ENCODE data around the gene YBEY. TPM values are rescaled to one million over a fixed set of nuclear protein-coding genes. Genes with fewer than 3 reads are reported as not detected.

YBEY gene
- total RNA-seq, 1 donor from 2014 or later = 32.9 TPM

DNA sequence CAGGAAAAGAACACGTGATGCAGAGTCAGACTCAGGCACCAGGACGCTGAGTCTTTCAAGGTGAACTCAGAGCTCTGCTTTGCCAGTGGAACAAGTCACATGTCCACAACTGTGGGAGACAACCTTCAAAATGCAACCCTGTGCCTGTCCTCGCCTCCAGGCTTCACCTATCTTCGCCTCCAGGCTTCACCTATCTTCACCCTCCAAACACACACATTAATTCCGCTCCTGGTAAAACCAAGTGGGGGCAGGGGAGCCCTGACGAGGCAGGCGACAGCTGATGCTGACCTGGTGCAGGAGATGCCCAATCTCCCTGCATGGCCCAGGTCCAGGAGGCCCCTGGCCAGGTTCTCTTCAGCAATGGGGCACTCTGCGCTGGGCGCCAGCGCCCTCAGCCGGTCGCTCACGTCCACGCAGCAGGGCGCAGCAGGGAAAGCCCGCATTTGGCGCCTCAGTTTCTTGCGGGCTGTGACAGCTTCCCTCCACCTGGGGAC, 29.6 kb upstream of the YBEY start:
- Histone ChIP-seq H3K27ac (ENCODE audit: low read depth, low read length) (no peak overlapping the region), H3K9ac (ENCODE audit: low read depth in 1 of 3, low read length in 3 of 3) (no peak overlapping the region), H3K4me1 (ENCODE audit: control insufficient read depth in 3 of 3, insufficient read depth in 3 of 3, low read length in 3 of 3) (no peaks in the 10 kb centered on the region), H3K27me3 (ENCODE audit: control insufficient read depth in 3 of 3, insufficient read depth in 3 of 3, low read length in 3 of 3) (no peaks in the 10 kb centered on the region), H3K4me3 (ENCODE audit: low read length in 3 of 3) (no peak overlapping the region), H3K36me3 (ENCODE audit: control insufficient read depth in 3 of 3, insufficient read depth in 3 of 3, low read length in 3 of 3) (peaks cover 68 to 71% (median 70%) of the 10 kb centered on the region in 3 donors), H3K9me3 (ENCODE audit: control insufficient read depth in 3 of 3, low read length in 3 of 3) (no peaks in the 10 kb centered on the region)

DNA sequence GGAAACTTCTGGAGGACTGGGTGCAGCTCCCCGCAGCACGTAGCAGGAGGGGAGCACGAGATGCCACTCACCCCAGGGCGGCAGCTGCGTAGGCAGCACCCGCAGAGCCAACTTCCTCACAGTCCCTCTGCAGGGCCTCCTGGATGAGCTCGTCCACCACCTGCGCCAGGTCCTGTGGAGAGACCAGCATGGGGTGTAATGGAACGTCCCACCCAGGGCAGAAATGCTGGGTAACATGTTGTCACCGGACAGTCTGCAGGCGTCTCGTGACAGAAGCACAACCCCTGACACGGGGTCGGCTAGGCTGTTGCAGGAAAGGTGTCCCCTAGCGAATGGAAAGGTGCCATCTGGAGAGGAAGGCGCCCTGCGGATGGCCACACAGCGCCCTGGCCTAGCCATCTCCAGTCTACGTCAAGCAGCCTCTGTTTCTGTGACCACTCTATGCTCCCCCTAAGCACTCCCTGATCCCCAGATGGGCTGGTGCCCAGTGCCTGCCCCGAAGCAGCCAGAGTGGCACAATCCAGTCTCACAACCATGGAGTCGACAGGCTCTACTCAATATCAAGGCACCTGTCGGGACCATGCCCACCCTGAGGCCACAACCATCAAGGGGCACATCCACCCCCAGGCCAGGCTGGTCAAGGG, 22.0 kb upstream of the YBEY start:
- H3K9ac ChIP-seq (ENCODE audit: low read depth in 1 of 3, low read length in 3 of 3) = no peak overlapping the region

DNA sequence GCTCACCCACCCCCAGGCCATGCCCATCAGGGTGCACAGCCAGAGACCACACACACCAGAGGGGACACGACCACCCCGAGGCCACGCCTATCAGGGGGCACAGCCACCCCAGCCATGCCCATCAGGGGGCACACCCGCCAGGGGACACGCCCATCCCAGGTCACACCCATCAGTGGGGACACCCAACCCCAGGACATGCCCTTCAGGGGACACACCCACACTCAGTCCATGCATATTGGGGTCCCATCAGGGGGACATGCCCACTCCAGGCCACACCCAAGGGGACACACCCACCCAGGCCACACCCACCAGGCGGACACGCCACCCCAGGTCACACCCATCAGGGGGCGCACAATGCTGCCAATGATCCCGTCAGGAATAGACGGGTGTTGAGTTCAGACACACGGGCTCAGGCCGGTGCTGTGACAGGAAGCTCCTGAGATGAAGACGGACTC, 21.4 kb upstream of the YBEY start:
- Histone ChIP-seq H3K9ac (ENCODE audit: low read depth in 1 of 3, low read length in 3 of 3) (no peak overlapping the region), H3K36me3 (ENCODE audit: control insufficient read depth in 3 of 3, insufficient read depth in 3 of 3, low read length in 3 of 3) (peaks cover 65 to 74% (median 72%) of the 10 kb centered on the region in 3 donors), H3K27me3 (ENCODE audit: control insufficient read depth in 3 of 3, insufficient read depth in 3 of 3, low read length in 3 of 3) (no peaks in the 10 kb centered on the region), H3K4me3 (ENCODE audit: low read length in 3 of 3) (no peak overlapping the region), H3K9me3 (ENCODE audit: control insufficient read depth in 3 of 3, low read length in 3 of 3) (no peaks in the 10 kb centered on the region), H3K4me1 (ENCODE audit: control insufficient read depth in 3 of 3, insufficient read depth in 3 of 3, low read length in 3 of 3) (no peaks in the 10 kb centered on the region), H3K27ac (ENCODE audit: low read depth, low read length) (no peak overlapping the region)

More for the DNA sequence above, 22.0 kb upstream of the YBEY start:
- Histone ChIP-seq H3K9me3 (ENCODE audit: control insufficient read depth in 3 of 3, low read length in 3 of 3) (no peaks in the 10 kb centered on the region), H3K4me1 (ENCODE audit: control insufficient read depth in 3 of 3, insufficient read depth in 3 of 3, low read length in 3 of 3) (no peaks in the 10 kb centered on the region), H3K27me3 (ENCODE audit: control insufficient read depth in 3 of 3, insufficient read depth in 3 of 3, low read length in 3 of 3) (no peaks in the 10 kb centered on the region), H3K27ac (ENCODE audit: low read depth, low read length) (no peak overlapping the region), H3K4me3 (ENCODE audit: low read length in 3 of 3) (no peak overlapping the region), H3K36me3 (ENCODE audit: control insufficient read depth in 3 of 3, insufficient read depth in 3 of 3, low read length in 3 of 3) (peaks cover 62 to 68% (median 67%) of the 10 kb centered on the region in 3 donors)

DNA sequence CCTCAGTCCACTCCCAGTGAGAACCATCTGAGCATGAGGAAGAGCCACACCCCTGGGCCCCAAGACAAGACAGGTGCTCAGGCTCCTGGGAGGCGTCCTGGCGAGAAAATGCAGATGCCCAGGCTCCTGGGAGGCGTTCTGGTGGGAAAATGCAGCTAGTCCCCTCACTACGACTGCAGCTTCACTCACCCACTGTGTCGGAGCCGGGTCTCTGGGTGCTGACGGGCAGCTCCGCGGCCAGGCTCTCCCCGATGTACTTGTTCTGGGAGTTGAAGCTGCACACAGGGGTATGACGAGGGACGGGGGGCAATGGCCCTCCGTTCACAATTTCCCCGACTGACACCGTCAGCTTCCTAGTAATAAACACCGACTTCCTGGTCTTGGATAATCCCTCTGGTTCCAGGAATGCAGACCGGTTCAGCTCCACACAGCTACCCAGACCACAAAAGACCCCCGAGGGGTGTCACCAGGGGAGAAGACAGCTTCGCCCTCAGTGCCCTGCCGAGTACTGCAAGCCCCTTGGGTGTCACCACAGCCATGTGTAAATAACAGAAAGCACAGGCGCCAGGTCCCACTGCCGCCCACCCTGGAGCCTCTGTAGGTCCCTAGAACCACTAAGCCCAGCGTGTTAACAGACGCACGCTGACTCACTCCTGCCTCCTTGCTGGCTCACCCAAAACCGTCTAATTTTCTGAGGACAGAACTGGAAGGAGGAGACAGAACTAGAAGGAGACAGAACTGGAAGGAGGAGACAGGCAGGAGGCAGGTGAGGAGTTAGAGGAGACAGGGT, 20.2 kb upstream of the YBEY start:
- peaks cover 62 to 77% (median 72%) of the 10 kb centered on the region in 3 donors for H3K36me3 ChIP-seq (ENCODE audit: control insufficient read depth in 3 of 3, insufficient read depth in 3 of 3, low read length in 3 of 3)
- no peaks in the 10 kb centered on the region for H3K27me3 ChIP-seq (ENCODE audit: control insufficient read depth in 3 of 3, insufficient read depth in 3 of 3, low read length in 3 of 3)
- H3K27ac ChIP-seq (ENCODE audit: low read depth, low read length) = no peak overlapping the region
- H3K9me3 ChIP-seq (ENCODE audit: control insufficient read depth in 3 of 3, low read length in 3 of 3) = no peaks in the 10 kb centered on the region
- no peak overlapping the region for H3K9ac ChIP-seq (ENCODE audit: low read depth in 1 of 3, low read length in 3 of 3)
- H3K4me3 ChIP-seq (ENCODE audit: low read length in 3 of 3) = no peak overlapping the region
- H3K4me1 ChIP-seq (ENCODE audit: control insufficient read depth in 3 of 3, insufficient read depth in 3 of 3, low read length in 3 of 3) = no peaks in the 10 kb centered on the region

DNA sequence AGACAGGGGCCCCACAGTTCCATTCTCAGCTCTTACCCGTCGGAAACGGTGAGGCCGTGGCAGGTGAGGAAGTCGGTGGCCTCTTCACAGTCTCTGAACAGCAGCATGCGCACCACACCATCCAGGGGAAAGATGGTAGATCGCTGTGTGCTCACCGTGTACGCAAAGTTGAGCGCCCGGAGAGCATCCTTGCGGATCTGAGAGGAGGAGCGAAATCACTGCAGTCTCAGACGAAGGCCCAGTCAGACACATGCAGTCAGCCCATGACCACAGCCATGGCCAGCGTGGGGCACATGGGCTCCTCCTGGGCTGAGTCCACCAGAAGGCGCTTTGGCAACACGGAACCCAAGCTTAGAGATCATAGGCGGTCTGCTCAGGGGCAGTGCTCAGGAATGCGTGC, 19.2 kb upstream of the YBEY start:
- Histone ChIP-seq H3K4me3 (ENCODE audit: low read length in 3 of 3) (no peak overlapping the region), H3K9ac (ENCODE audit: low read depth in 1 of 3, low read length in 3 of 3) (no peak overlapping the region), H3K36me3 (ENCODE audit: control insufficient read depth in 3 of 3, insufficient read depth in 3 of 3, low read length in 3 of 3) (peaks cover 67 to 76% (median 76%) of the 10 kb centered on the region in 3 donors), H3K27me3 (ENCODE audit: control insufficient read depth in 3 of 3, insufficient read depth in 3 of 3, low read length in 3 of 3) (no peaks in the 10 kb centered on the region), H3K9me3 (ENCODE audit: control insufficient read depth in 3 of 3, low read length in 3 of 3) (no peaks in the 10 kb centered on the region), H3K4me1 (ENCODE audit: control insufficient read depth in 3 of 3, insufficient read depth in 3 of 3, low read length in 3 of 3) (no peaks in the 10 kb centered on the region), H3K27ac (ENCODE audit: low read depth, low read length) (no peak overlapping the region)

DNA sequence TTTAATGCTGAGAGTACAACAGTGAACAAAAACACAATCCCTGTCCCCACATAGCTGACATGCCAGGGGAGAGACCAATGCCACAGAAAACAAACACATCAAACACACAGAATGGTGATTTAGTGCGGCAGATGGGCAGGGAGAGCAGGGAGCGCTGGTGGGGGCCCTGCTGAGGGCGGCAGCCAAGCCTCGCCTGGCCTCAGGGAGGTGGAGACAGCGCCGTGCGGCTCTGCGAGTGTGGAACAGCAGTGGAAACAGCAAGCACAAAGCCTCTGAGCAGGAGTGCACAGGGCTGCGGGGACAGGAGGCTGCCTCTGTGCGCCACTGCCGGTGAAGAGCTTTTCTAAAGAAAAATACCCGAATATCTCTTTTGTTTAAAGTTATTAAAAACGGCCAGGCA, 17.8 kb upstream of the YBEY start:
- H3K9me3 ChIP-seq (ENCODE audit: control insufficient read depth in 3 of 3, low read length in 3 of 3) = no peaks in the 10 kb centered on the region
- no peaks in the 10 kb centered on the region for H3K4me1 ChIP-seq (ENCODE audit: control insufficient read depth in 3 of 3, insufficient read depth in 3 of 3, low read length in 3 of 3)
- no peaks in the 10 kb centered on the region for H3K27me3 ChIP-seq (ENCODE audit: control insufficient read depth in 3 of 3, insufficient read depth in 3 of 3, low read length in 3 of 3)
- H3K9ac ChIP-seq (ENCODE audit: low read depth in 1 of 3, low read length in 3 of 3) = no peak overlapping the region
- no peak overlapping the region for H3K4me3 ChIP-seq (ENCODE audit: low read length in 3 of 3)
- no peak overlapping the region for H3K27ac ChIP-seq (ENCODE audit: low read depth, low read length)
- peaks cover 80 to 86% (median 84%) of the 10 kb centered on the region in 3 donors for H3K36me3 ChIP-seq (ENCODE audit: control insufficient read depth in 3 of 3, insufficient read depth in 3 of 3, low read length in 3 of 3)

DNA sequence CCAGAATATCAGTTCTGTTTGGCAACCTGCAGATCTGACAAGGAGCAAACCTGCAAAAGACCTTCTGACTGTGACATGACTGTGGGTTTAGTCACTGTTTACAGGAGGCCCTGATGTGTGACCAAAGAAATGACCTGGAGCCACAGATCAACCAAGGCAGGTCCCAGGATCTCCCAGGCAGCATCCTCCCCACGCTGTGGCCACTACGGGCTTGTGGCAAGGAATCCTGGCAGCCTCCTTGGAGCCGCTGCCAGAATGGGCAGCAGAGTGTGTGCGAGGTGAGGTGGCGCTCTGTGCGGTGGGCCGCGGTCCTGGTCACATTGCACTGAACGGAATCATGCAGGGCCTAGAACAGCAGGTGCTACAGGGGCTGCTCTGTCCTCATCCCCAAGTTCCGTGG, 16.7 kb upstream of the YBEY start:
- Histone ChIP-seq H3K9ac (ENCODE audit: low read depth in 1 of 3, low read length in 3 of 3) (no peak overlapping the region), H3K9me3 (ENCODE audit: control insufficient read depth in 3 of 3, low read length in 3 of 3) (no peaks in the 10 kb centered on the region), H3K4me3 (ENCODE audit: low read length in 3 of 3) (no peak overlapping the region), H3K4me1 (ENCODE audit: control insufficient read depth in 3 of 3, insufficient read depth in 3 of 3, low read length in 3 of 3) (no peaks in the 10 kb centered on the region), H3K36me3 (ENCODE audit: control insufficient read depth in 3 of 3, insufficient read depth in 3 of 3, low read length in 3 of 3) (peaks cover 79 to 89% (median 82%) of the 10 kb centered on the region in 3 donors), H3K27ac (ENCODE audit: low read depth, low read length) (no peak overlapping the region), H3K27me3 (ENCODE audit: control insufficient read depth in 3 of 3, insufficient read depth in 3 of 3, low read length in 3 of 3) (no peaks in the 10 kb centered on the region)

DNA sequence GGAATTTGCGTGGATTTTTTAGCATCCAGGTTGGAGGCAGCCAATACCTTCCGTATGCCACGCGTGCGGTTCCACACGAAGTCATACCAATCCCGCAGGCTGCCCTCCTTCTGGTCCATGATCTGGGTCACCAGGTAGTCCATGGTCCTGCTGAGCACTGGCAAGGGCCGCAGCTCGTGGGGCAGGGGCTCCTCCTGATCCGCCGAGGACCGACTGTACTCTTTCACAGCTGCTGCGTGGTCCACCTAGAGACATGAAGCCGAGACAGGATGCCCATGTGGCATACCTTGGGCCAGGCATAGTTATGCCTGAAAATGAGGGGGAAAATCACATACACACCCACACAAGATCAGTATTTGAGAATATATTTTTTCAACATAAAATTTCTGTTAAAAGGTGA, 12.8 kb upstream of the YBEY start:
- Histone ChIP-seq H3K27ac (ENCODE audit: low read depth, low read length) (no peak overlapping the region), H3K9me3 (ENCODE audit: control insufficient read depth in 3 of 3, low read length in 3 of 3) (no peaks in the 10 kb centered on the region), H3K36me3 (ENCODE audit: control insufficient read depth in 3 of 3, insufficient read depth in 3 of 3, low read length in 3 of 3) (peaks cover 69 to 79% (median 76%) of the 10 kb centered on the region in 3 donors), H3K27me3 (ENCODE audit: control insufficient read depth in 3 of 3, insufficient read depth in 3 of 3, low read length in 3 of 3) (no peaks in the 10 kb centered on the region), H3K9ac (ENCODE audit: low read depth in 1 of 3, low read length in 3 of 3) (no peak overlapping the region), H3K4me1 (ENCODE audit: control insufficient read depth in 3 of 3, insufficient read depth in 3 of 3, low read length in 3 of 3) (no peaks in the 10 kb centered on the region), H3K4me3 (ENCODE audit: low read length in 3 of 3) (no peak overlapping the region)

DNA sequence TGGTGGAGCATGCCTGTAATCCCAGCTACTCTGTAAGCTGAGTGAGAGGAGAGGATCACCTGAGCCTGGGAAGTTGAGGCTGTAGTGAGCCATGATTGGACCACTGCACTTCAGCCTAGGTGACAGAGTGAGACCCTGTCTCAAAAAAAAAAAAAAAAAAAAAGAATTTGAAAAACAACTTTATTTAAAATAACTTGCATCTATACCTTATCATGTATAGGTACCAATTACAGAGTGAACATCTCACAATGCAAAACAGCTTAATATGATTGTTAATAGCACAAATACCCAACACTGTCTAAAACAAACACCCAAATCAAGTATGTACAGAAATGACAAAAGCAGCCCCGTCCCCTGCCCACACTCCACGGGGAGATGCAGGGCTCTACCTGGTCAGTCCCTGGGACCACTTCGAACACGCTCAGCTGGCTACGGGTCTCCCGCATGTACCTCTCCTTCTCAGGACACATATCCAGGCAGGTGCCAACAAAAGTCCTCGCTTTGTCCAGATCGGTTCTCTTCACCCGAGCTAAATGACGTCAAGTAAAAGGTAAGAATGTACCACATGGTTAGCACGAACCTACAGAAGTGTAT, 11.2 kb upstream of the YBEY start:
- Histone ChIP-seq H3K36me3 (ENCODE audit: control insufficient read depth in 3 of 3, insufficient read depth in 3 of 3, low read length in 3 of 3) (peaks cover 72 to 80% (median 78%) of the 10 kb centered on the region in 3 donors), H3K27ac (ENCODE audit: low read depth, low read length) (no peak overlapping the region), H3K4me3 (ENCODE audit: low read length in 3 of 3) (no peak overlapping the region), H3K4me1 (ENCODE audit: control insufficient read depth in 3 of 3, insufficient read depth in 3 of 3, low read length in 3 of 3) (no peaks in the 10 kb centered on the region), H3K27me3 (ENCODE audit: control insufficient read depth in 3 of 3, insufficient read depth in 3 of 3, low read length in 3 of 3) (no peaks in the 10 kb centered on the region), H3K9ac (ENCODE audit: low read depth in 1 of 3, low read length in 3 of 3) (no peak overlapping the region), H3K9me3 (ENCODE audit: control insufficient read depth in 3 of 3, low read length in 3 of 3) (no peaks in the 10 kb centered on the region)
